H1 (cell line): ENCODE results near the gene EFCAB6. TPM values are rescaled to one million over a fixed set of nuclear protein-coding genes. Genes with fewer than 3 reads are reported as not detected.

Experiments used
- CHD7 ChIP-seq: fragments of 300-600 bp; sonication (generic); IDR thresholded peaks from 2 replicates; pipeline ENCODE4 v1.7.1; 2012; ENCODE audit warnings: low read length, moderate library complexity, mild to moderate bottlenecking, inconsistent platforms; ENCODE audit not compliant: insufficient replicate concordance
- RNF2 ChIP-seq: fragments of 200-900, 300-1000 bp; sonication (generic); IDR thresholded peaks from 2 replicates; pipeline ENCODE4 v1.7.1; 2016; ENCODE audit warnings: borderline replicate concordance, low read depth, mild to moderate bottlenecking, antibody characterized with exemption, low read length; ENCODE audit not compliant: poor library complexity, severe bottlenecking; ENCODE audit errors: missing control alignments
- polyA plus RNA-seq, 7 experiments: library from polyadenylated mRNA; depleted of rRNA in 3 of 7; stranded (reverse) in 5 of 7; unstranded in 2 of 7; fragments of >200 nt in 5 of 7; fragments of 200-250 nt in 2 of 7; gene quantifications; 1 replicate in 5 of 7; 2 replicates in 1 of 7; 4 replicates in 1 of 7; pipeline versions ENCODE4 v1.2.1 to v1.2.3, GENCODE V29; 2011 to 2013; ENCODE audit warnings: missing spikeins in 2 of 7, mixed read lengths in 2 of 7
- total RNA-seq: library from RNA; stranded (reverse); fragmentation: NEBNext Ultra II Directional; extraction: Animal tissue kit (Norgen Biotek cat#: 25700); gene quantifications from 2 replicates; pipeline ENCODE4 v1.2.1, GENCODE V29; 2021

The EFCAB6 gene
- total and polyA plus RNA-seq, 2 of the 8 experiments (the other 6 are each of a cell fraction or from before 2014, with no cell fraction given): 0.32 to 1.7 TPM

DNA sequence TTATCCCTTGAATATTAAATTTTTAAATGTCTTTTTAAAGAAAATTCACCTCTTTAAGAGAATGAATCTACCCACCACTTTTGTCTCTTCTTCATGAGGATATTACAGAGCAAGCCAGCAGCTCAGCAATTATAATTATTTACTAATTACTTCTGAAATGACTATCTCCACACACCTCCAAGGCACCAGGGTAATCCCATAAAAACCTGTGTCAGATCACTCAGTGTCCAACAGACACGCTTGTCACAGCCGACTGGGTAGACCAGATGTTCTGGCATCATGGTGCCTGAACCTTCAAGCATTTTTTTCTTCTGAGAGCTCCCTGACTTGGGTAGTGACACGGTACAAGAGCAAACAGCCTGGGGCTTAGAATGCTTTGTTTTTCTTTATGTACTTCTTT is 61.4 kb downstream of the EFCAB6 start (continued):
- TF ChIP-seq RNF2 (no peak), CHD7 (no peak)
- TF ChIP-seq, all 59 proteins: peak for 0
